Osteocyte (in vitro differentiated cells): ENCODE results near the gene MC2R. TPM values are rescaled to one million over a fixed set of nuclear protein-coding genes. Genes with fewer than 3 reads are reported as not detected.
"Not testable (repeated sequence)": the region's sequence is repeated elsewhere in the genome, so short reads cannot be mapped to it uniquely, and the experiment has no call there.

Experiments used
- DNase-seq: peaks from one replicate; pipeline ENCODE4 v3.0.0; 2021; ENCODE audit warnings: mixed read lengths; ENCODE audit not compliant: unreplicated experiment; ENCODE audit errors: extremely low spot score
- H3K27ac Mint-ChIP-seq: one replicate; pipeline ENCODE4 v1.8.0; 2021; ENCODE audit warnings: mild to moderate bottlenecking, mixed read lengths; ENCODE audit not compliant: unreplicated experiment
- H3K27me3 Mint-ChIP-seq: one replicate; pipeline ENCODE4 v1.8.0; 2021; ENCODE audit warnings: mixed read lengths; ENCODE audit not compliant: unreplicated experiment
- H3K36me3 Mint-ChIP-seq: one replicate; pipeline ENCODE4 v1.8.0; 2021; ENCODE audit warnings: mixed read lengths; ENCODE audit not compliant: unreplicated experiment
- H3K4me1 Mint-ChIP-seq: one replicate; pipeline ENCODE4 v1.8.0; 2021; ENCODE audit warnings: mixed read lengths; ENCODE audit not compliant: unreplicated experiment
- H3K4me3 Mint-ChIP-seq: one replicate; pipeline ENCODE4 v1.8.0; 2021; ENCODE audit warnings: mild to moderate bottlenecking, moderate library complexity, mixed read lengths; ENCODE audit not compliant: unreplicated experiment
- H3K9me3 Mint-ChIP-seq: one replicate; pipeline ENCODE4 v1.8.0; 2021; ENCODE audit warnings: mixed read lengths; ENCODE audit not compliant: unreplicated experiment
- CTCF ChIP-seq: fragments of 200-600 bp; sonication (generic); IDR thresholded peaks from 2 replicates; pipeline ENCODE4 v1.5.0; 2021; ENCODE audit warnings: antibody characterized with exemption, mild to moderate bottlenecking, moderate library complexity
- total RNA-seq: library from RNA; stranded (reverse); gene quantifications from 2 replicates; pipeline ENCODE4 v1.2.1, GENCODE V29; 2021

MC2R gene
- total RNA-seq, 1 donor from 2014 or later, result not detected

GRCh38 chr18:13872373-13872772, 43.0 kb downstream of the MC2R start:
- TF ChIP-seq CTCF, result no peak
- Mint-ChIP-seq H3K4me1 (no peaks in the 10 kb centered on the region), H3K27me3 (no peaks in the 10 kb centered on the region), H3K36me3 (no peaks in the 10 kb centered on the region), H3K27ac (no peak overlapping the region), H3K4me3 (no peak overlapping the region), H3K9me3 (peaks cover 8% of the 10 kb centered on the region)
- no peak for DNase-seq

GRCh38 chr18:13871701-13872100, 43.6 kb downstream of the MC2R start:
- no peak overlapping the region for H3K27ac Mint-ChIP-seq
- TF ChIP-seq CTCF, result no peak
- no peaks in the 10 kb centered on the region for H3K27me3 Mint-ChIP-seq
- H3K36me3 Mint-ChIP-seq, result no peaks in the 10 kb centered on the region
- peaks cover 11% of the 10 kb centered on the region for H3K9me3 Mint-ChIP-seq
- DNase-seq, result no peak
- no peak overlapping the region for H3K4me3 Mint-ChIP-seq
- H3K4me1 Mint-ChIP-seq, result no peaks in the 10 kb centered on the region

GRCh38 chr18:13868501-13869271, 46.6 kb downstream of the MC2R start:
- Mint-ChIP-seq H3K36me3 (no peaks in the 10 kb centered on the region), H3K9me3 (peaks cover 22% of the 10 kb centered on the region), H3K27me3 (no peaks in the 10 kb centered on the region), H3K27ac (no peak overlapping the region), H3K4me3 (no peak overlapping the region), H3K4me1 (no peaks in the 10 kb centered on the region)
- no peak for DNase-seq
- no peak for TF ChIP-seq CTCF

GRCh38 chr18:13862898-13863297, 52.4 kb downstream of the MC2R start:
- not testable (repeated sequence) for H3K27ac Mint-ChIP-seq, H3K36me3 Mint-ChIP-seq, DNase-seq, H3K4me1 Mint-ChIP-seq, H3K4me3 Mint-ChIP-seq, H3K27me3 Mint-ChIP-seq
- peaks cover 48% of the 10 kb centered on the region for H3K9me3 Mint-ChIP-seq

GRCh38 chr18:13849791-13850190, 65.5 kb downstream of the MC2R start:
- DNase-seq, result no peak
- no peak overlapping the region for H3K27ac Mint-ChIP-seq
- peaks cover 62% of the 10 kb centered on the region for H3K9me3 Mint-ChIP-seq
- H3K36me3 Mint-ChIP-seq, result no peaks in the 10 kb centered on the region
- H3K27me3 Mint-ChIP-seq, result no peaks in the 10 kb centered on the region
- H3K4me1 Mint-ChIP-seq, result no peaks in the 10 kb centered on the region
- no peak overlapping the region for H3K4me3 Mint-ChIP-seq
- no peak for TF ChIP-seq CTCF
